ENCODE data around the gene C9orf40. TPM values are rescaled to one million over a fixed set of nuclear protein-coding genes. Genes with fewer than 3 reads are reported as not detected.

The C9orf40 gene
- total and polyA plus RNA-seq, 2 experiments from 2014 or later = 6.1 to 8.5 TPM

DNA sequence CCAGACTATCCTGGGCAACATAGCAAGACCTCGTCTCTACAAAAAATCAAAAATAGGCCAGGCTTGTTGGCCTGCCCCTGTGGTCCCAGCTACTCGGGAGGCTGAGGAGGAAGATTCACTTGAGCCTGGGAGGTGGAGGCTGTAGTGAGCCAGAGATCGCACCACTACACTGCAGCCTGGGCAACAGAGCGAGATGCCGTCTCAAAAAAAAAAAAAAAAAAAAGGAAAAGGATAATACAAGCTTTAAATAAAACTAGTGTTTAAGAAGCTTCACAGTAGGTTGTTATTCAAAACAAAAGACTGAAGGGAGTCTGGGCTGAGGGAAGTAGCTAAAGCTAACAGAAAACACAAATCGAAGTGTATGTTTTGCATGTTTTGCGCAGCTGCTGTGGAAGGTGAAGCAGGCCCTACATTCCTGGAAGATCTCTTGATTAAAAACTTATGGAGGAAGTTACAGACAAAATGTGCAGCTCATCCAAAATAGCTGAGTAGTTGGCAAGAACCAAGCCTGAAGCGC, 581 bp upstream of the C9orf40 start:
- peaks cover 25% of the 10 kb centered on the region for H3K79me2 ChIP-seq (ENCODE audit: insufficient read depth)
- no peaks in the 10 kb centered on the region for H3K27me3 ChIP-seq (replicated peaks; ENCODE audit: insufficient read depth)
- TF ChIP-seq EZH2 (IDR thresholded peaks at IDR 0.05; ENCODE audit: insufficient read depth, poor library complexity, severe bottlenecking) (no peak), EZH2phosphoT487 (IDR thresholded peaks at IDR 0.05; ENCODE audit: insufficient read depth, low read depth) (no peak)
- peak overlapping the region; percentile 94 for H2AFZ ChIP-seq
- peaks cover 9% of the 10 kb centered on the region; the same call in 1 of the 2 replicates for H3F3A ChIP-seq (ENCODE audit: insufficient read depth)
- H3K9me3 ChIP-seq (ENCODE audit: low read depth) = no peaks in the 10 kb centered on the region
- in situ Hi-C loops (cut with MboI) = no loop called here
- DNase-seq = peak; percentile 69
- no peaks in the 10 kb centered on the region for H3K4me1 ChIP-seq (ENCODE audit: insufficient read depth)
- H3K9ac ChIP-seq = peak overlapping the region; percentile 84
- H3K9me2 ChIP-seq (ENCODE audit: insufficient read depth) = no peaks in the 10 kb centered on the region
- H3K36me3 ChIP-seq (ENCODE audit: low read depth) = no peaks in the 10 kb centered on the region
- whole genome bisulfite sequencing, 2 experiments (ENCODE audit: low coverage in 1 of 2, low lambda C conversion rate in 2 of 2, missing lambda C conversion rate in 2 of 2) = 2 to 4% methylated on average over 6 to 8 of the region's 8 CpGs
- peak overlapping the region; percentile 90 for H3K4me3 ChIP-seq
- H4K20me1 ChIP-seq (ENCODE audit: insufficient read depth) = no peaks in the 10 kb centered on the region
- peak overlapping the region; percentile 74 for H3K4me2 ChIP-seq (ENCODE audit: unreplicated experiment)
- peak overlapping the region; percentile 76 for H3K27ac ChIP-seq

GRCh38 chr9:74951725-74952151, 974 bp downstream of the C9orf40 start:
- DNase-seq = peak; percentile 68
- WGBS, 2 experiments (ENCODE audit: low coverage in 1 of 2, low lambda C conversion rate in 2 of 2, missing lambda C conversion rate in 2 of 2) = 2 to 3% methylated on average over 30 of the region's 30 CpGs
- no peaks in the 10 kb centered on the region for H3K9me2 ChIP-seq (ENCODE audit: insufficient read depth)
- H3K27ac ChIP-seq = peak overlapping the region; percentile 51
- H3K4me1 ChIP-seq (ENCODE audit: insufficient read depth) = no peaks in the 10 kb centered on the region
- in situ Hi-C loops (cut with MboI) = no loop called here
- H2AFZ ChIP-seq = peak overlapping the region; percentile 94
- H3K4me2 ChIP-seq (ENCODE audit: unreplicated experiment) = peak overlapping the region; percentile 71
- H3F3A ChIP-seq (ENCODE audit: insufficient read depth) = peaks cover 9% of the 10 kb centered on the region; the same call in 1 of the 2 replicates
- H3K27me3 ChIP-seq (replicated peaks; ENCODE audit: insufficient read depth) = no peaks in the 10 kb centered on the region
- H4K20me1 ChIP-seq (ENCODE audit: insufficient read depth) = no peaks in the 10 kb centered on the region
- H3K9ac ChIP-seq = peak overlapping the region; percentile 84
- H3K9me3 ChIP-seq (ENCODE audit: low read depth) = no peaks in the 10 kb centered on the region
- TF ChIP-seq EZH2 (IDR thresholded peaks at IDR 0.05; ENCODE audit: insufficient read depth, poor library complexity, severe bottlenecking) (no peak), EZH2phosphoT487 (IDR thresholded peaks at IDR 0.05; ENCODE audit: insufficient read depth, low read depth) (no peak)
- peak overlapping the region; percentile 90 for H3K4me3 ChIP-seq
- no peaks in the 10 kb centered on the region for H3K36me3 ChIP-seq (ENCODE audit: low read depth)
- peaks cover 25% of the 10 kb centered on the region for H3K79me2 ChIP-seq (ENCODE audit: insufficient read depth)

- peak overlapping the region; percentile 90 for H3K4me3 ChIP-seq
- no peaks in the 10 kb centered on the region for H3K9me2 ChIP-seq (ENCODE audit: insufficient read depth)
- no peaks in the 10 kb centered on the region for H3K27me3 ChIP-seq (replicated peaks; ENCODE audit: insufficient read depth)
- H4K20me1 ChIP-seq (ENCODE audit: insufficient read depth) = no peaks in the 10 kb centered on the region
- peak overlapping the region; percentile 71 for H3K4me2 ChIP-seq (ENCODE audit: unreplicated experiment)
- 63 to 66% methylated on average over 20 to 21 of the region's 21 CpGs for WGBS, 2 experiments (ENCODE audit: low coverage in 1 of 2, low lambda C conversion rate in 2 of 2, missing lambda C conversion rate in 2 of 2)
- in situ Hi-C loops (cut with MboI) = no loop called here
- H3K9ac ChIP-seq = peak overlapping the region; percentile 84
- no peaks in the 10 kb centered on the region for H3K36me3 ChIP-seq (ENCODE audit: low read depth)
- TF ChIP-seq EZH2 (IDR thresholded peaks at IDR 0.05; ENCODE audit: insufficient read depth, poor library complexity, severe bottlenecking) = no peak
- TF ChIP-seq EZH2phosphoT487 (IDR thresholded peaks at IDR 0.05; ENCODE audit: insufficient read depth, low read depth) = no peak
- no peaks in the 10 kb centered on the region for H3K9me3 ChIP-seq (ENCODE audit: low read depth)
- H2AFZ ChIP-seq = peak overlapping the region; percentile 94
- 0 out of 2 replicates have a peak overlapping the region, but pooled peaks have one; percentile 51 for H3K27ac ChIP-seq
- peaks cover 9% of the 10 kb centered on the region; the same call in 1 of the 2 replicates for H3F3A ChIP-seq (ENCODE audit: insufficient read depth)
- DNase-seq = no peak
- H3K4me1 ChIP-seq (ENCODE audit: insufficient read depth) = no peaks in the 10 kb centered on the region
- H3K79me2 ChIP-seq (ENCODE audit: insufficient read depth) = peaks cover 25% of the 10 kb centered on the region
Observed at GRCh38 chr9:74951107-74951720, 1.5 kb downstream of the C9orf40 start.

- no peaks in the 10 kb centered on the region for H3K9me2 ChIP-seq (ENCODE audit: insufficient read depth)
- WGBS, 2 experiments (ENCODE audit: low coverage in 1 of 2, low lambda C conversion rate in 2 of 2, missing lambda C conversion rate in 2 of 2) = 85 to 86% methylated on average over 10 of the region's 10 CpGs
- H3F3A ChIP-seq (ENCODE audit: insufficient read depth) = peaks cover 9% of the 10 kb centered on the region; the same call in 1 of the 2 replicates
- no peak overlapping the region for H3K9ac ChIP-seq
- peaks cover 25% of the 10 kb centered on the region for H3K79me2 ChIP-seq (ENCODE audit: insufficient read depth)
- no peak overlapping the region for H3K27ac ChIP-seq
- H3K36me3 ChIP-seq (ENCODE audit: low read depth) = no peaks in the 10 kb centered on the region
- no peaks in the 10 kb centered on the region for H3K27me3 ChIP-seq (replicated peaks; ENCODE audit: insufficient read depth)
- H2AFZ ChIP-seq = no peak overlapping the region
- no peaks in the 10 kb centered on the region for H3K4me1 ChIP-seq (ENCODE audit: insufficient read depth)
- no peaks in the 10 kb centered on the region for H4K20me1 ChIP-seq (ENCODE audit: insufficient read depth)
- no peak overlapping the region for H3K4me3 ChIP-seq
- TF ChIP-seq EZH2 (IDR thresholded peaks at IDR 0.05; ENCODE audit: insufficient read depth, poor library complexity, severe bottlenecking) (no peak), EZH2phosphoT487 (IDR thresholded peaks at IDR 0.05; ENCODE audit: insufficient read depth, low read depth) (no peak)
- H3K9me3 ChIP-seq (ENCODE audit: low read depth) = no peaks in the 10 kb centered on the region
- no peak for DNase-seq
- no peak overlapping the region for H3K4me2 ChIP-seq (ENCODE audit: unreplicated experiment)
- in situ Hi-C loops (cut with MboI) = no loop called here
Observed at GRCh38 chr9:74949859-74950855, 2.6 kb downstream of the C9orf40 start.

All from GM23248 (cell line).